ENCODE data around the gene ATP5ME. TPM values are rescaled to one million over a fixed set of nuclear protein-coding genes. Genes with fewer than 3 reads are reported as not detected.

ATP5ME gene
- total RNA-seq, 2 experiments from 2014 or later, result 359 to 388 TPM

DNA sequence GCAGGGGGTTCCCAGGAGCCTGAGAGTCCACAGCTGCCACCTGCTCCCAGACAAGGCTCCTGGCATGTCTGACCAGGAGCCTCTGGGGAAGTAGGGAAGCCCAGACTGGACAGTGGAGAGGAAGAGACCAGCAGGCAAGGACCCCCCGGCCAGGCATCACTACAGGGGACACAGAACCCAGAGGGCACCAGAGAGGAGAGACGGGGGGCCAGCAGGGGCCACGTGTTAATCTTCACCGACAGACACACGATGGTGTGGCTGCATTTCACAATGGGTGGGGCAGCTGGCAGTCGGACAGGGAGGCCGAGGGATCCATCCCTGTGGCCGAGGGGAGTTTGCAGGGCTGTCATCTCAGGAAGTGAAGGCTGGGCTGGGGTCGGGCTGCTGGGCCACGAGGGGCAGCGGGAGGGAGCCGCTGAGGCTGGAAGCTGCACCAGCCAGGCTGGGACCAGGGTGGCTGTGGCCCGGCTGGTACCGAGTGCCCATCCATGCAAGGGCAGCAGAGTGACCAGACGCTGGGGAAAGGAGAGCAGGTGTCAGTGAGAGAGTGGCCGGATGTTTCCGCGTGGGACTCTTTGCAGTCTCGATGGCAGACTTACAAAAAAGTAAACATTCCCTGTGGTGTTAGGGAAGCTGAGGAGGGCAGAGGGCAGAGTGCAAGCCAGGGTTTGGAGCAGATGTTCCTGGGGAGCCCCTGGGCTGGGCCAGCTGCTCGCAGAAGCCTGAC is 44.0 kb downstream of the ATP5ME start:
- intact Hi-C loops (cut with micrococcal nuclease; ENCODE audit: unreplicated experiment), result no loop called here
- DNase-seq (ENCODE audit: low spot score), result no peak
- H3K4me3 ChIP-seq (ENCODE audit: low read depth, low read length, poor library complexity, severe bottlenecking), result no peak overlapping the region
- H2AFZ ChIP-seq (ENCODE audit: low read length), result no peak overlapping the region
- no peaks in the 10 kb centered on the region for H3K79me2 ChIP-seq (ENCODE audit: insufficient read depth, low read depth, low read length)
- H3K36me3 ChIP-seq (ENCODE audit: insufficient read depth, low read length), result no peaks in the 10 kb centered on the region
- no TSS peak for BruUV-seq (replicated peaks)
- no peaks in the 10 kb centered on the region for H3K9me3 ChIP-seq (ENCODE audit: low read length)
- H3K4me1 ChIP-seq (ENCODE audit: insufficient read depth, low read length, poor library complexity, severe bottlenecking), result no peaks in the 10 kb centered on the region
- H3K27ac ChIP-seq (ENCODE audit: low read depth, low read length, poor library complexity, severe bottlenecking), result no peak overlapping the region
- CTCF ChIA-PET (ENCODE audit: unreplicated experiment), result no interaction called here
- TF ChIP-seq, protein P1, sequence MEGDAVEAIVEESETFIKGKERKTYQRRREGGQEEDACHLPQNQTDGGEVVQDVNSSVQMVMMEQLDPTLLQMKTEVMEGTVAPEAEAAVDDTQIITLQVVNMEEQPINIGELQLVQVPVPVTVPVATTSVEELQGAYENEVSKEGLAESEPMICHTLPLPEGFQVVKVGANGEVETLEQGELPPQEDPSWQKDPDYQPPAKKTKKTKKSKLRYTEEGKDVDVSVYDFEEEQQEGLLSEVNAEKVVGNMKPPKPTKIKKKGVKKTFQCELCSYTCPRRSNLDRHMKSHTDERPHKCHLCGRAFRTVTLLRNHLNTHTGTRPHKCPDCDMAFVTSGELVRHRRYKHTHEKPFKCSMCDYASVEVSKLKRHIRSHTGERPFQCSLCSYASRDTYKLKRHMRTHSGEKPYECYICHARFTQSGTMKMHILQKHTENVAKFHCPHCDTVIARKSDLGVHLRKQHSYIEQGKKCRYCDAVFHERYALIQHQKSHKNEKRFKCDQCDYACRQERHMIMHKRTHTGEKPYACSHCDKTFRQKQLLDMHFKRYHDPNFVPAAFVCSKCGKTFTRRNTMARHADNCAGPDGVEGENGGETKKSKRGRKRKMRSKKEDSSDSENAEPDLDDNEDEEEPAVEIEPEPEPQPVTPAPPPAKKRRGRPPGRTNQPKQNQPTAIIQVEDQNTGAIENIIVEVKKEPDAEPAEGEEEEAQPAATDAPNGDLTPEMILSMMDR (conservative IDR thresholded peaks at IDR 0.05; ENCODE audit: low read length), result no peak
- no peak for TF ChIP-seq EZH2phosphoT487 (IDR thresholded peaks at IDR 0.05; ENCODE audit: borderline replicate concordance, low read depth, low read length)
- no peak overlapping the region for H3K4me2 ChIP-seq (ENCODE audit: low read length)
- H3K9me2 ChIP-seq (ENCODE audit: insufficient read depth, low read length), result no peaks in the 10 kb centered on the region
- POLR2A ChIA-PET, result no interaction called here
- no peaks in the 10 kb centered on the region for H4K20me1 ChIP-seq (ENCODE audit: insufficient read depth, low read length)

- Histone ChIP-seq H3K4me3 (ENCODE audit: low read depth, low read length, poor library complexity, severe bottlenecking) (no peak overlapping the region), H2AFZ (ENCODE audit: low read length) (no peak overlapping the region), H3K79me2 (ENCODE audit: insufficient read depth, low read depth, low read length) (no peaks in the 10 kb centered on the region), H3K36me3 (ENCODE audit: insufficient read depth, low read length) (no peaks in the 10 kb centered on the region), H3K4me1 (ENCODE audit: insufficient read depth, low read length, poor library complexity, severe bottlenecking) (no peaks in the 10 kb centered on the region), H3K9me3 (ENCODE audit: low read length) (no peaks in the 10 kb centered on the region), H3K27ac (ENCODE audit: low read depth, low read length, poor library complexity, severe bottlenecking) (no peak overlapping the region), H3K4me2 (ENCODE audit: low read length) (no peak overlapping the region), H3K9me2 (ENCODE audit: insufficient read depth, low read length) (no peaks in the 10 kb centered on the region), H4K20me1 (ENCODE audit: insufficient read depth, low read length) (no peaks in the 10 kb centered on the region)
- DNase-seq (ENCODE audit: low spot score), result no peak
- CTCF ChIA-PET (ENCODE audit: unreplicated experiment), result no interaction called here
- intact Hi-C loops (cut with micrococcal nuclease; ENCODE audit: unreplicated experiment), result no loop called here
- TF ChIP-seq, protein P1 (conservative IDR thresholded peaks at IDR 0.05; ENCODE audit: low read length), result no peak
- TF ChIP-seq EZH2phosphoT487 (IDR thresholded peaks at IDR 0.05; ENCODE audit: borderline replicate concordance, low read depth, low read length), result no peak
- no TSS peak for BruUV-seq (replicated peaks)
- POLR2A ChIA-PET, result no interaction called here
These were observed 44.5 kb downstream of the ATP5ME start for GRCh38 chr4:629636-629914.

- Histone ChIP-seq H3K4me2 (ENCODE audit: low read length) (no peak overlapping the region), H3K4me1 (ENCODE audit: insufficient read depth, low read length, poor library complexity, severe bottlenecking) (no peaks in the 10 kb centered on the region), H3K9me3 (ENCODE audit: low read length) (no peaks in the 10 kb centered on the region), H3K79me2 (ENCODE audit: insufficient read depth, low read depth, low read length) (no peaks in the 10 kb centered on the region), H3K4me3 (ENCODE audit: low read depth, low read length, poor library complexity, severe bottlenecking) (no peak overlapping the region), H3K36me3 (ENCODE audit: insufficient read depth, low read length) (no peaks in the 10 kb centered on the region), H2AFZ (ENCODE audit: low read length) (no peak overlapping the region), H4K20me1 (ENCODE audit: insufficient read depth, low read length) (no peaks in the 10 kb centered on the region), H3K27ac (ENCODE audit: low read depth, low read length, poor library complexity, severe bottlenecking) (no peak overlapping the region), H3K9me2 (ENCODE audit: insufficient read depth, low read length) (no peaks in the 10 kb centered on the region)
- no peak for DNase-seq (ENCODE audit: low spot score)
- ChIA-PET POLR2A (no interaction called here), CTCF (ENCODE audit: unreplicated experiment) (no interaction called here)
- TF ChIP-seq, protein P1 (conservative IDR thresholded peaks at IDR 0.05; ENCODE audit: low read length), result no peak
- no peak for TF ChIP-seq EZH2phosphoT487 (IDR thresholded peaks at IDR 0.05; ENCODE audit: borderline replicate concordance, low read depth, low read length)
- no TSS peak for BruUV-seq (replicated peaks)
- intact Hi-C loops (cut with micrococcal nuclease; ENCODE audit: unreplicated experiment), result no loop called here
These were observed 45.0 kb downstream of the ATP5ME start for GRCh38 chr4:628821-629635.
